ENCODE results near the gene KCNK2. TPM values are rescaled to one million over a fixed set of nuclear protein-coding genes. Genes with fewer than 3 reads are reported as not detected.

KCNK2 gene
- polyA plus RNA-seq, 1 of the 3 experiments (the other 2 are of a cell fraction): 12.2 TPM

DNA sequence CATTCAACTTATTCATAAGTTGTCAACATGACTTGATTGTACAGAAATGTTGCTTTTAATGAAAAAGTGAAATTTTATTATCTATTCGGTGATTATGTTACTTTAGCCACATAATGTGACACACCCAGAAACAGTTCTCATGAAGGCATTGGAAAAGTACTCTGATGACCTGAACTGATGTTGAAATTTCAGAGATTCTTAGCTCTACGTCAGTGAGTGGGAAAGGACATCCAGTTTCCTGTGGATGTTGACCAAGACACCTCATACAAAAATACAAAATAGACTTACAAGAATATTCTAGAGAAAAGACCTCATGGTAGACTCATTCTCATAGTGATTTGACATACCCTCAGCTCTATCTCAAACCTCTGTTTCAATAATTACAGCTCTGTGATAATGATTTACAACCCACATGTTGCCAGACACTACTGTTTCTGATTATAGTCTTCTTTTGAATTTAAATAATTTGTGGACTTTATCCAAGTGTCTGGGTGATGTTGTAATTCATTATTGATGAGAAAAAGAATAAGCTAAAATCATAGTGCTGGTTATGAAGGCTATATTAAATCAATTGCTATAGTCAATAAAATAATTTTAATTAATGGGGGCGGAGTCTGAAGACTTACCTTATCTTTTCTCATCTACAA is 37.3 kb downstream of the KCNK2 start:
- DNase-seq: no peak
- no peaks in the 10 kb centered on the region for H3K27me3 ChIP-seq (ENCODE audit: insufficient read depth)
- H3K4me2 ChIP-seq: no peak overlapping the region
- ChIA-PET CTCF (interaction anchor here (1.1 kb wide), 1 partner anchor 462 kb away, joined by 3 read pairs; no protein-coding TSS in a partner anchor), POLR2A (no interaction called here)
- no peaks in the 10 kb centered on the region for H3K9me3 ChIP-seq
- 44% methylated on average over 3 of the region's 3 CpGs for WGBS (ENCODE audit: low lambda C conversion rate)
- no peaks in the 10 kb centered on the region; the same call in 1 of the 2 replicates for H3K9me2 ChIP-seq
- no peaks in the 10 kb centered on the region for H3K36me3 ChIP-seq (replicated peaks in 1 of 2; ENCODE audit: control insufficient read depth in 1 of 2, insufficient read depth in 2 of 2, low read length in 1 of 2)
- H4K20me1 ChIP-seq (ENCODE audit: insufficient read depth): no peaks in the 10 kb centered on the region
- no peak overlapping the region for H3K9ac ChIP-seq
- no peak overlapping the region for H3K4me3 ChIP-seq (ENCODE audit: low read depth in 2 of 2, low read length in 1 of 2)
- H3K79me2 ChIP-seq (ENCODE audit: insufficient read depth): no peaks in the 10 kb centered on the region
- peaks cover 14% of the 10 kb centered on the region for H3F3A ChIP-seq (replicated peaks; ENCODE audit: insufficient read depth)
- H3K27ac ChIP-seq (ENCODE audit: low read depth in 2 of 2, low read length in 1 of 2): no peak overlapping the region
- H2AFZ ChIP-seq (ENCODE audit: low read depth): no peak overlapping the region; the same call in 1 of the 2 replicates
- H3K4me1 ChIP-seq (ENCODE audit: control insufficient read depth in 1 of 2, insufficient read depth in 2 of 2, low read depth in 1 of 2, low read length in 1 of 2): peaks cover 0 to 11% of the 10 kb centered on the region in 2 experiments; a peak in 3 of 4 replicates
- TF ChIP-seq NFIC (IDR thresholded peaks at IDR 0.05; ENCODE audit: borderline replicate concordance) (no peak), TCF12 (IDR thresholded peaks at IDR 0.05) (no peak), RAD21 (IDR thresholded peaks at IDR 0.05; ENCODE audit: low read length) (no peak), FOXJ3 (CRISPR knock-in tag; IDR thresholded peaks at IDR 0.05) (no peak)
- TF ChIP-seq, protein P1, sequence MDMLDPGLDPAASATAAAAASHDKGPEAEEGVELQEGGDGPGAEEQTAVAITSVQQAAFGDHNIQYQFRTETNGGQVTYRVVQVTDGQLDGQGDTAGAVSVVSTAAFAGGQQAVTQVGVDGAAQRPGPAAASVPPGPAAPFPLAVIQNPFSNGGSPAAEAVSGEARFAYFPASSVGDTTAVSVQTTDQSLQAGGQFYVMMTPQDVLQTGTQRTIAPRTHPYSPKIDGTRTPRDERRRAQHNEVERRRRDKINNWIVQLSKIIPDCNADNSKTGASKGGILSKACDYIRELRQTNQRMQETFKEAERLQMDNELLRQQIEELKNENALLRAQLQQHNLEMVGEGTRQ (IDR thresholded peaks at IDR 0.05; ENCODE audit: borderline replicate concordance, low read depth, low read length): no peak

- Histone ChIP-seq H3K27ac (ENCODE audit: low read depth in 2 of 2, low read length in 1 of 2) (no peak overlapping the region), H3K9me2 (no peaks in the 10 kb centered on the region; the same call in 1 of the 2 replicates), H3F3A (replicated peaks; ENCODE audit: insufficient read depth) (no peaks in the 10 kb centered on the region), H3K36me3 (replicated peaks in 1 of 2; ENCODE audit: control insufficient read depth in 1 of 2, insufficient read depth in 2 of 2, low read length in 1 of 2) (no peaks in the 10 kb centered on the region), H3K9ac (no peak overlapping the region), H4K20me1 (ENCODE audit: insufficient read depth) (no peaks in the 10 kb centered on the region), H3K4me3 (ENCODE audit: low read depth in 2 of 2, low read length in 1 of 2) (no peak overlapping the region), H3K79me2 (ENCODE audit: insufficient read depth) (no peaks in the 10 kb centered on the region), H3K27me3 (ENCODE audit: insufficient read depth) (no peaks in the 10 kb centered on the region), H3K9me3 (no peaks in the 10 kb centered on the region), H3K4me2 (no peak overlapping the region), H2AFZ (ENCODE audit: low read depth) (no peak overlapping the region), H3K4me1 (ENCODE audit: control insufficient read depth in 1 of 2, insufficient read depth in 2 of 2, low read depth in 1 of 2, low read length in 1 of 2) (no peaks in the 10 kb centered on the region; a peak in 1 of 4 replicates)
- ChIA-PET POLR2A (no interaction called here), CTCF (no interaction called here)
- TF ChIP-seq FOXJ3 (CRISPR knock-in tag; IDR thresholded peaks at IDR 0.05) (no peak), EP300 (IDR thresholded peaks at IDR 0.05; ENCODE audit: borderline replicate concordance in 1 of 2, low read depth in 1 of 2, low read length in 1 of 2) (no peak), YY1 (IDR thresholded peaks at IDR 0.05; ENCODE audit: low read depth) (no peak), TEAD4 (IDR thresholded peaks at IDR 0.05; ENCODE audit: borderline replicate concordance, insufficient read depth) (no peak), RCOR1 (IDR thresholded peaks at IDR 0.05; ENCODE audit: low read length) (no peak), GATA2 (CRISPR knock-in tag; IDR thresholded peaks at IDR 0.05) (no peak), TCF12 (IDR thresholded peaks at IDR 0.05) (no peak), MEF2A (IDR thresholded peaks at IDR 0.05; ENCODE audit: borderline replicate concordance, low read depth) (no peak), FOSL2 (IDR thresholded peaks at IDR 0.05; ENCODE audit: borderline replicate concordance, low read depth) (no peak), CTCF (IDR thresholded peaks at IDR 0.05) (no peak), NRF1 (IDR thresholded peaks at IDR 0.05; ENCODE audit: low read depth, low read length) (no peak), FOXM1 (IDR thresholded peaks at IDR 0.05; ENCODE audit: low read depth) (no peak)
- TF ChIP-seq, protein P2, sequence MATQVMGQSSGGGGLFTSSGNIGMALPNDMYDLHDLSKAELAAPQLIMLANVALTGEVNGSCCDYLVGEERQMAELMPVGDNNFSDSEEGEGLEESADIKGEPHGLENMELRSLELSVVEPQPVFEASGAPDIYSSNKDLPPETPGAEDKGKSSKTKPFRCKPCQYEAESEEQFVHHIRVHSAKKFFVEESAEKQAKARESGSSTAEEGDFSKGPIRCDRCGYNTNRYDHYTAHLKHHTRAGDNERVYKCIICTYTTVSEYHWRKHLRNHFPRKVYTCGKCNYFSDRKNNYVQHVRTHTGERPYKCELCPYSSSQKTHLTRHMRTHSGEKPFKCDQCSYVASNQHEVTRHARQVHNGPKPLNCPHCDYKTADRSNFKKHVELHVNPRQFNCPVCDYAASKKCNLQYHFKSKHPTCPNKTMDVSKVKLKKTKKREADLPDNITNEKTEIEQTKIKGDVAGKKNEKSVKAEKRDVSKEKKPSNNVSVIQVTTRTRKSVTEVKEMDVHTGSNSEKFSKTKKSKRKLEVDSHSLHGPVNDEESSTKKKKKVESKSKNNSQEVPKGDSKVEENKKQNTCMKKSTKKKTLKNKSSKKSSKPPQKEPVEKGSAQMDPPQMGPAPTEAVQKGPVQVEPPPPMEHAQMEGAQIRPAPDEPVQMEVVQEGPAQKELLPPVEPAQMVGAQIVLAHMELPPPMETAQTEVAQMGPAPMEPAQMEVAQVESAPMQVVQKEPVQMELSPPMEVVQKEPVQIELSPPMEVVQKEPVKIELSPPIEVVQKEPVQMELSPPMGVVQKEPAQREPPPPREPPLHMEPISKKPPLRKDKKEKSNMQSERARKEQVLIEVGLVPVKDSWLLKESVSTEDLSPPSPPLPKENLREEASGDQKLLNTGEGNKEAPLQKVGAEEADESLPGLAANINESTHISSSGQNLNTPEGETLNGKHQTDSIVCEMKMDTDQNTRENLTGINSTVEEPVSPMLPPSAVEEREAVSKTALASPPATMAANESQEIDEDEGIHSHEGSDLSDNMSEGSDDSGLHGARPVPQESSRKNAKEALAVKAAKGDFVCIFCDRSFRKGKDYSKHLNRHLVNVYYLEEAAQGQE (IDR thresholded peaks at IDR 0.05; ENCODE audit: low read depth, low read length): no peak
- TF ChIP-seq, protein P3, sequence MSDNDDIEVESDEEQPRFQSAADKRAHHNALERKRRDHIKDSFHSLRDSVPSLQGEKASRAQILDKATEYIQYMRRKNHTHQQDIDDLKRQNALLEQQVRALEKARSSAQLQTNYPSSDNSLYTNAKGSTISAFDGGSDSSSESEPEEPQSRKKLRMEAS (IDR thresholded peaks at IDR 0.05; ENCODE audit: low read depth): no peak
- no peak for DNase-seq
These were observed 46.0 kb downstream of the KCNK2 start for GRCh38 chr1:215128504-215128903.
